Hematopoietic multipotent progenitor cell treated with erythropoietin and hydrocortisone succinate and interleukin-3 and kit ligand, for 15 days (in vitro differentiated cells): ENCODE data around the gene SMLR1.
"Not testable (repeated sequence)": the region's sequence is repeated elsewhere in the genome, so short reads cannot be mapped to it uniquely, and the experiment has no call there.

Experiments
- DNase-seq: peaks from one replicate; pipeline ENCODE4 v3.0.0-alpha.2; 2015; ENCODE audit warnings: low spot score

The SMLR1 gene

GRCh38 chr6:130827247-130828149, at the start of gene SMLR1:
Gene SMLR1, plus strand, starts transcription at chr6:130827406. Its CDS starts 8 bp downstream, at chr6:130827414.
- DNase-seq, result no peak

- no peak for DNase-seq
These were observed 48.1 kb upstream of the SMLR1 start for GRCh38 chr6:130778946-130779657.

- DNase-seq, result no peak
These were observed 47.6 kb upstream of the SMLR1 start for GRCh38 chr6:130779658-130780033.

- no peak for DNase-seq
These were observed 47.1 kb upstream of the SMLR1 start for GRCh38 chr6:130780122-130780521.

- no peak for DNase-seq
These were observed 45.6 kb upstream of the SMLR1 start for GRCh38 chr6:130781557-130781956.

- DNase-seq, result no peak
These were observed 43.6 kb upstream of the SMLR1 start for GRCh38 chr6:130783416-130784107.

- no peak for DNase-seq
These were observed 39.3 kb upstream of the SMLR1 start for GRCh38 chr6:130787726-130788500.

- no peak for DNase-seq
These were observed 38.3 kb upstream of the SMLR1 start for GRCh38 chr6:130788954-130789353.

- no peak for DNase-seq
These were observed 33.1 kb upstream of the SMLR1 start for GRCh38 chr6:130794010-130794697.

- DNase-seq, result no peak
These were observed 32.5 kb upstream of the SMLR1 start for GRCh38 chr6:130794738-130795137.

GRCh38 chr6:130796313-130796905, 30.8 kb upstream of the SMLR1 start:
- DNase-seq, result no peak

- DNase-seq, result no peak
These were observed 30.1 kb upstream of the SMLR1 start for GRCh38 chr6:130797061-130797460.

- not testable (repeated sequence) for DNase-seq
These were observed 25.8 kb upstream of the SMLR1 start for GRCh38 chr6:130801368-130801767.

GRCh38 chr6:130810307-130811030, 16.7 kb upstream of the SMLR1 start:
- no peak for DNase-seq

- DNase-seq, result no peak
These were observed 15.3 kb upstream of the SMLR1 start for GRCh38 chr6:130811932-130812331.

- no peak for DNase-seq
These were observed 12.7 kb upstream of the SMLR1 start for GRCh38 chr6:130814506-130814905.

GRCh38 chr6:130815200-130816071, 11.8 kb upstream of the SMLR1 start:
- DNase-seq, result no peak

GRCh38 chr6:130822736-130823135, 4.5 kb upstream of the SMLR1 start:
- DNase-seq, result no peak
